GM10248 (cell line): Measurements from ENCODE around the gene CCDC154.

Source experiments
- CTCF ChIA-PET: fragments of 300-600 bp; sonication (Branson Sonifier 250); formaldehyde crosslinking; extraction: SDS; loops from one replicate; lab custom pipeline; 2021; ENCODE audit warnings: antibody characterized with exemption; lab: Yijun Ruan, JAX
- POLR2A ChIA-PET: fragments of 350-650 bp; sonication (Branson Sonifier 250); formaldehyde crosslinking; extraction: SDS; loops from one replicate; lab custom pipeline; 2020; ENCODE audit warnings: antibody characterized with exemption; lab: Yijun Ruan, JAX
- DNase-seq: peaks from one replicate; pipeline ENCODE4 v3.0.0; 2012; ENCODE audit errors: extremely low spot score
- CTCF ChIP-seq: IDR thresholded peaks from 2 replicates; pipeline ENCODE4 v1.5.1; 2012; ENCODE audit warnings: mild to moderate bottlenecking, low read depth; ENCODE audit errors: extremely low read depth, missing control alignments, control extremely low read depth

The CCDC154 gene

GRCh38 chr16:1390239-1390779, 54.0 kb downstream of the CCDC154 start:
- ChIA-PET CTCF (interaction anchor here (1.0 to 2.0 kb wide), 2 partner anchors 11 to 27 kb away, joined by 3 to 6 read pairs; no protein-coding TSS in a partner anchor), POLR2A (no interaction called here)
- TF ChIP-seq CTCF, result no peak
- DNase-seq, result no peak

GRCh38 chr16:1389762-1390161, 54.6 kb downstream of the CCDC154 start:
- CTCF ChIA-PET, result interaction anchor here (1.0 kb wide), 1 partner anchor 11 kb away, joined by 3 read pairs; no protein-coding TSS in a partner anchor

DNA sequence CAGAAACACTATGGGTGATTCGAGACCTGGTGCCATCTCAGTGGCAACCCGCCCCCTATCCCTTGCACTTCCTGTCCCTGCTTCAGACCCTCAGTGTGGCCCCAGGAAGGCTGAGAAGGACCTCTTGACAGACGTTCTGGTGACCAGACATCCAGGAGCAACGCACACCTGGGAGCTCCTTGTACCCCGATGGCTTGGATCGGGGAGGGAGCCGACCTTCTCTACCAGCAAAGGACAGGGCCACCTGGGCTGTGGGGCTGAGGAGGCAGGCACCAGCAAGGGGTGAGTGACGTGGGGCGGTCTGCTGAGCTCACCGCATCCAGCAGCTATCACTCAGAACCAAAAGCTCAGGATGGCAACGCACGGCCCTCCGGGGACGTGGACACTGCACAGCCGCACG, 57.0 kb downstream of the CCDC154 start:
- POLR2A ChIA-PET, result no interaction called here
- DNase-seq, result no peak
- CTCF ChIA-PET, result no interaction called here
- no peak for TF ChIP-seq CTCF

More at GRCh38 chr16:1389762-1390161, 54.6 kb downstream of the CCDC154 start:
- POLR2A ChIA-PET, result no interaction called here
- TF ChIP-seq CTCF, result no peak
- no peak for DNase-seq

- ChIA-PET CTCF (no interaction called here), POLR2A (no interaction called here)
- TF ChIP-seq CTCF, result no peak
- no peak for DNase-seq
These were observed 59.1 kb downstream of the CCDC154 start for GRCh38 chr16:1385232-1385631.
